Ammon's horn (tissue), 1 donor: Measurements from ENCODE around the gene C19orf47.

Experiments
- DNase-seq: peaks from one replicate; pipeline ENCODE4 v3.0.0-alpha.2; 2016; ENCODE audit warnings: low spot score

Gene C19orf47

DNA sequence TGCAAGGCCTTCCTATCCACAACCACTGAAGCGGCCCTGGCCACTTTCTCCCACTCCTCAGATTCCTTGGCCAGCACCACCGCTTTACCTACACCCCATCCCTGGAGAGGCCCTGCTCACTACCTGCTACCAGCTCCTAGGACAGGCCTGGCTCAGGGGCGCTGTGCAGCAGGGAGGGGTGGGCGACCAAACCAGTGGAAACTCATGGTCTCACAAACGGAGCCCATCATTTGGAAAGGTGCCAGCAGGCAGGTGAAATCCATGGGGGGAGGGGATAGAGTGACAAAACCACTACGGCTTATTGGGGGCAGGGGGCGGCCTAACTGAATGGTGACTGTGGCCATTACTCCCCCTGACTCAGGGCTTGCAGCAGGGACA lies 27.6 kb downstream of the C19orf47 start:
- no peak for DNase-seq

GRCh38 chr19:40317338-40317737 lies 30.9 kb downstream of the C19orf47 start:
- DNase-seq, result no peak

- no peak for DNase-seq
Measured at GRCh38 chr19:40315812-40316470, 32.3 kb downstream of the C19orf47 start.

GRCh38 chr19:40314656-40315055 lies 33.5 kb downstream of the C19orf47 start:
- DNase-seq, result no peak

- DNase-seq, result no peak
Measured at GRCh38 chr19:40313229-40313983, 34.8 kb downstream of the C19orf47 start.

- DNase-seq, result no peak
Measured at GRCh38 chr19:40312533-40312932, 35.7 kb downstream of the C19orf47 start.

DNA sequence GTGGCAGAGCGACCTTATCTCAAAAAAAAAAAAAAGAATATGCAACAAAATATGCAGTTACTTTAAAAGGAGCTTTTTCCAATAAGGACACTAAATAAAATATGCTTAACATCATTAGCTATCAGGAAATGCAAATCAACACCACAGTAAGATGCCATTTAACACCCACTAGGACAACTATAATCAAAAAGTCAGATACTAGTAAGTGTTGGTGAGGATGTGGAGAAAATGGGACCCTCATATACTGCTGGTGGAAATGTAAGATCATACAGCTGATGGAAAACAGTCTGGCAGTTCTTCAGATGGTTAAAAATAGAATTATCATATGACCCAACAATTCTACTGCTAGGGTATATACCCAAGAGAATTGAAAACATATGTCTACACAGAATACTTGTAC lies 38.5 kb downstream of the C19orf47 start:
- DNase-seq, result no peak

GRCh38 chr19:40305403-40305802 lies 42.8 kb downstream of the C19orf47 start:
- peak; percentile 94 for DNase-seq

DNA sequence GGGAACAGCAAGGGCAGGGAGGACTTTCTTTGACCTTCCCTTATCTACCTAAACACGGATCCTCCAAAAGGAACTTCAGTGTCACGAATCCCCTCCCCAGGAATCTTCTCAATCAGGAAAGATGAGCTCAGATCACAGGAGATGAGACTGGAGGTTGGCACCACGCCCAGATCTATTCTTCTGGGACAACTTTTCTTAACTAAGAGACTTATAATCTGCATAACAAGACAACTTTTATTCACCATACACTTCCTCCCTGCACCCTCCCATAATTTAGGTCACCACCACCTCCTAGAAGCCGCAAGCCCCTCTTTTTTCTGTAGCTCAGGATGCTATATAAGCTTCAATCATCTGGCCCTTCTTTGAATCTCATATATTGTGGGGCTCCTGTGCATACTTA lies 43.9 kb downstream of the C19orf47 start:
- DNase-seq, result no peak

GRCh38 chr19:40303765-40304164 lies 44.4 kb downstream of the C19orf47 start:
- no peak for DNase-seq

DNA sequence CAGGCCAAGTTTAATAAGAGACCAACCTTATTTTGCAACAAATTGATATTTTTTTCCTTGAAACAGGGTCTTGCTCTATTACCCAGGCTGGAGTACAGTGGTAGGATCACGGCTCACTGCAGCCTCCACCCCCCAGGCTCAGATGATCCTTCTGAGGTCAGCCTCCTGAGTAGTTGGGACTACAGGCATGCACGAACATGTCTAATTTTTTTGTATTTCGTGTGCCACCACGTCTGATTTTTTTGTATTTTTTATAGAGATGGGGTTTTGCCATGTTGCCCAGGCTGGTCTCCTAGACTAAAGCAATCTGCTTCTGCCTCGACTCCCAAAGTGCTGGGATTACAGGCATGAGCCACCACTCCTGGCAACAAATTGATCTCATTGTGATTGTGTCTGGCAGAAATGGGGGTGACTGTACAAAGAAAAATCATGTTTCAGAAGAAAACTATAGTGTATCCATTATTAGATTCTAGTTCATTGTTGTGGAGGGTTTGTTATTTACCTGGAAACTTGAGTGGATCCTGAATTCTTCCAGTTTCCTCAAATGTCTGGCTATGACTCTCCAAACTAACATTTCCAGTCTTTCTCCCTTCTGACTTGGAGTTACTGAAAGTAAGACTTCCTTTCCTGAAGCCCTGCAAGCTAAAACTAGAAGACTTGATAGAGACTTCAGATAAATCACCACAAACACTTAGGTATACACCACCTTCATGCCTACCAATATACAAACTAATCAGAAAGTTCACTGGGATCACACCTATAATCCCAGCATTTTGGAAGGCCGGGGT lies 45.8 kb downstream of the C19orf47 start:
- DNase-seq, result no peak

DNA sequence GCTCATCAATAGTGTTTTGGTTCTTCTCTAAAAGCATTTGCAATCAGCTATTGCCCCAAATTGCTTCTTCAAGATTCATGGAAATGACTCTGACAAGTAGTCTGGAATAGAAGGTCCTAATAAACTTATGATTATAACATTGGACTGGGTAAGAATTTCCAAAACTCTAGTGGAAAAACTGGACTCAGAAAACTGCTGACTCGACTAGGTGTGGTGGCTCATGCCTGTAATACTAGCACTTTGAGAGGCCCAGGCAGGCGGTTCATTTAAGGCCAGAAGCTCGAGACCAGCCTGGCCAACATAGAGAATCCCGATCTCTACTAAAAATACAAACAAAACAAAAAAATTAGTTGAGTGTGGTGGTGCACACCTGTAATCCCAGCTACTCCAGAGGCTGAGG lies 47.5 kb downstream of the C19orf47 start:
- no peak for DNase-seq

GRCh38 chr19:40298026-40298425 lies 50.2 kb downstream of the C19orf47 start:
- DNase-seq, result no peak

GRCh38 chr19:40294560-40294959 lies 53.6 kb downstream of the C19orf47 start:
- DNase-seq, result peak; percentile 64

DNA sequence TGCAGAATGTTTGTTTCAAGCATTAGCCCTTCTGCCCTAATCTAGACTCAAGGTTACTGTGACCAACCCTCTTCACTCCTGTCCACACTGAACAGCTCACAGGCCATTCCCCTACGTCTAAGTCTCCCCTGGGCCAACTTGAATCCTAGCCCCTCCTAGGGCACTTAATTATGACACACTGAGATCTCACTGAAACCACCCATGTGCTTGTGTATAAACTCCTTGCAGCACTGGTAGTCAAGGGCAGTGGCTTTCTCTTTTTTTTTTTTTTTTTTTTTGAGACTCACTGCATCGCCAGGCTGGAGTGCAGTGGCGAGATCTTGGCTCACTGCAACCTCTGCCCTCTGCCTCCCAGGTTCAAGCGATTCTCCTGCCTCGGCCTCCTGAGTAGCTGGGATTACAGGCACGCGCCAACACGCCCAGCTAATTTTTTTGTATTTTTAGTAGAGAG lies 61.2 kb downstream of the C19orf47 start:
- no peak for DNase-seq

DNA sequence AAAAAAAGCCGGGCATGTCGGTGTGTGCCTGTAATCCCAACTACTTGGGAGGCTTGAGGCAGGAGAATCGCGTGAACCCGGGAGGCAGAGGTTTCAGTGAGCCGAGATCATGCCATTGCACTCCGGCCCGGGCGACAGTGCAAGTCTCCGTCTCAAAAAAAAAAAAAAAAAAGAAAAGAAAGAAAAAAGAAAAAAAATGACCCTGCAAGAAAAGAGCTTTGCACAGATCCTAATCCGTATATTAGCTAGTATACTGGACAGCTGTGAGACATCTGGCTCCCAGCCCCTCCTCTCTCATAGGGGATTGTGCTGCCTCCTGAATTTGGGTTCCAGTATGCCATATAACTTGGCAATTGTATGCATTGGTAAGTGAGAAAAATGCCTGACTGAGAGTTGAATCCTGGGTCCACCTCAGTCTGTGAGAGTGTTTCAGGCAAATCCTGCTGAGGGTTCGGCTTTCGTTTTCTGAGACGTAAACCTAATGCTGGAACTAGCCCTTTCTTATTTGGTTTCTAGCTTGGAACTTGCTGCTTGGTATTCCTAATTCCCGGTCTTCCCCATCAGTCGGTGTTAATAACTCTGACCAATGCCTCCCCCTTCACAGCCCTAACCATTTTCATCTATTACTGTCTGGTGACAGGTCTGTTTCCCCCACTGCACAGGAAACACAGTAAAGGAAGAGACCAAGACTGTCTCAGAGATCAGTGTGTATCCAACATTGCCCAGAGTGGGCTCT lies 61.8 kb downstream of the C19orf47 start:
- no peak for DNase-seq

DNA sequence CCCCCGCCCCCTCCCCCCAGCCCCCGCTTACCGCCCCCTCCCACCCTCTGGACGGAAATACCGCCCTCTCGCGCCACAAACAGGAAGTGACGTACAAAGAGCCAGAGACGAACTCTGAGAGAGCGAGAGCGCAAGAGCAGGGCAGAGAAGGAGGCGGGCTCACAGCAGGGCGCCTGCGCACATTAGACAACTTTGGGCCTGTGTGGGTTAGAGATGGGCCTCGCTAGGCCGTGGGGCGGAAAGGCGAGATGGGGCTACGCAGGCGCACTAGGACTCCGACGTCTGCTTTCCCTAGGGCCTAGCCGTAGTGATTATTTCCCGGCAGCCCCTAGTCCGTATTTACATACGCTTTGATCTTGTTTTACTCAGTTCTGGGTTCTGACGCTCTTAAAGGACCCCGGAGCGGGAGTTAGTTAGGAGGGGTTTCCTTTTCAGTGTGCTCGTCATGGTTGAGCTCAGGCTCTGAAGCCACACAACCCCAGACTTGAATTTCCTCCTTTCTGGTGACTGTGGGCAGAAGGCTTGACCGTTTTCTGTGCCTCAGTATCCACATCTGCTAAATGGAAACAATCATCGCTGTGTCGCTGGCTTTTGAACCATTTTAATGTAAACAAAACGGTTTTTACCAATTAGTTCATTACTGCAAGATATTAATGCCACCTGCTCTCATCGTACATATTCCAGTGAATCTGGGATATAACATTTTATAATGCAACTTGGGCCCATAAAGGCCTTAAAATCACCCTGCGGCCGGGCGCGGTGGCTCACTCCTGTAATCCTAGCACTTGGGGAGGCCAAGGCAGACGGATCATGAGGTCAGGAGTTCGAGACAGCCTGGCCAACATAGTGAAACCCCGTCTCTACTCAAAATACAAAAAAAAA lies 62.6 kb downstream of the C19orf47 start:
- DNase-seq, result peak; percentile 100

GRCh38 chr19:40284501-40285352 lies 63.5 kb downstream of the C19orf47 start, which contains the start of gene AKT2:
AKT2 (minus strand) TSS chr19:40285345; CDS start chr19:40265267, 20,078 bp downstream.
- peak; percentile 64 for DNase-seq

GRCh38 chr19:40284251-40284500 lies 64.0 kb downstream of the C19orf47 start:
- no peak for DNase-seq
